ENCODE data around the gene JARID2. TPM values are rescaled to one million over a fixed set of nuclear protein-coding genes. Genes with fewer than 3 reads are reported as not detected.

Gene JARID2
- total and polyA plus RNA-seq, 7 experiments from 2014 or later, result 6.9 to 39.6 (median 24.1) TPM

- peaks cover 39 to 43% of the 10 kb centered on the region in 2 donors for H3K4me1 ChIP-seq (ENCODE audit: control insufficient read depth in 2 of 2, insufficient read depth in 2 of 2, low read length in 2 of 2)
- H3K27me3 Mint-ChIP-seq, result no peaks in the 10 kb centered on the region
- H3K4me3 Mint-ChIP-seq, result peak overlapping the region in 2 of 10 donors; percentile 25 to 29
- no peak overlapping the region for H3K27ac ChIP-seq (ENCODE audit: low read depth, low read length)
- H3K27ac Mint-ChIP-seq, result peak overlapping the region in 4 of 9 donors; percentile 29 to 70 (median 62)
- intact Hi-C loops (cut with micrococcal nuclease), result loop anchor here in 1 of 2 donors (5.0 kb wide), 1 partner anchor 95 kb away; no protein-coding TSS in a partner anchor
- H3K9me3 Mint-ChIP-seq, result peaks cover 0 to 5% (median 0%) of the 10 kb centered on the region in 11 donors
- no peaks in the 10 kb centered on the region for H3K36me3 ChIP-seq (ENCODE audit: control insufficient read depth in 2 of 3, insufficient read depth in 3 of 3, low read length in 3 of 3)
- DNase-seq, result no peak
- peaks cover 0 to 21% (median 0%) of the 10 kb centered on the region in 5 donors for H3K36me3 Mint-ChIP-seq
- no peaks in the 10 kb centered on the region for H3K9me3 ChIP-seq (ENCODE audit: control insufficient read depth in 2 of 3, low read length in 3 of 3)
- H3K27me3 ChIP-seq (ENCODE audit: control insufficient read depth in 2 of 2, insufficient read depth in 2 of 2, low read length in 2 of 2), result no peaks in the 10 kb centered on the region
- H3K4me1 Mint-ChIP-seq, result peaks cover 70 to 94% (median 91%) of the 10 kb centered on the region in 7 donors
- no peak for ATAC-seq
- H3K4me3 ChIP-seq (ENCODE audit: low read length), result no peak overlapping the region
- POLR2A ChIA-PET, result no interaction called here
- CTCF ChIA-PET, result no interaction called here
These were observed 191.3 kb downstream of the JARID2 start for GRCh38 chr6:15437090-15437635.

DNA sequence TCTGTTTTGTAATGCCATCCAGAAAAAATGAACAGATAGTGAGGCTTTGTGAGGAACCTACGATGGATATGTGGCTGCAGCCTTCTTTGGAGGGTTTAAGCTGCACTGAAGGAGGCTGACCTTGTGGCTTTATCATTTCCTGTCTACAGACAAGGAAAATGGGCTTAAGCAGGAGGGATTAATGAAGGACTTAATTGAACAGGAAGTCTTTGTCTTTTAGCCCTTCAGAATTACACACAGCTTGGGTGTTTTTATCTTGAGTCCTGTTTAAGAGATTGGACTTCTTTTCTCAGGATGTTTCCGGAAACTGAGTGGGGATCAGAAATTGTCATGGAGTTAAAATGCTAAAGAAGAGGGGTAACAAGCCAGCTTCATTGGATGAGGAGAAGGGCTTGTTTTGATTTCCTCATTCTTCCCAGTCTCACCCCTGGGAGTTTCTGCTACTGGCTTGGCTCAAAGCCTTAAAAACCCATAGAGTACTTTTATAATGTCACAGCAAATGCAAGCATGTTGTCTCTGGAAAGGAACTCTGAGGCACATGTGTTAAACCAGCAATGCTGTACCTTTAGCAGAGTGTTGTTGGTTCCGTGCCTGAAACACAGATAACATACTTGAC lies 193.6 kb downstream of the JARID2 start:
- POLR2A ChIA-PET, result interaction anchor here (0.8 to 1.8 kb wide), 2 partner anchors 192 to 194 kb away, joined by 4 to 5 read pairs; partner anchors contain the start of gene JARID2
- DNase-seq (no peak), ATAC-seq (no peak)
- Mint-ChIP-seq H3K9me3 (peaks cover 0 to 5% (median 0%) of the 10 kb centered on the region in 11 donors), H3K36me3 (peaks cover 0 to 18% (median 0%) of the 10 kb centered on the region in 5 donors), H3K27ac (peak overlapping the region; percentile 29 to 83 (median 52)), H3K4me1 (peaks cover 53 to 87% (median 75%) of the 10 kb centered on the region in 7 donors), H3K27me3 (no peaks in the 10 kb centered on the region), H3K4me3 (peak overlapping the region in 5 of 10 donors; percentile 8 to 44 (median 22))
- intact Hi-C loops (cut with micrococcal nuclease), result loop anchor here (2.0 to 10.0 kb wide), 5 partner anchors 41 to 1229 kb away; partner anchors contain the start of gene JARID2 (in 1 of the 2)
- H3K4me1 ChIP-seq (ENCODE audit: control insufficient read depth in 2 of 2, insufficient read depth in 2 of 2, low read length in 2 of 2), result peaks cover 17 to 21% of the 10 kb centered on the region in 2 donors
- CTCF ChIA-PET, result interaction anchor here (1.1 to 1.2 kb wide), 2 partner anchors 192 to 1310 kb away, joined by 3 to 4 read pairs; no protein-coding TSS in a partner anchor
- H3K9me3 ChIP-seq (ENCODE audit: control insufficient read depth in 2 of 3, low read length in 3 of 3), result no peaks in the 10 kb centered on the region
- no peak overlapping the region for H3K4me3 ChIP-seq (ENCODE audit: low read length)
- H3K36me3 ChIP-seq (ENCODE audit: control insufficient read depth in 2 of 3, insufficient read depth in 3 of 3, low read length in 3 of 3), result no peaks in the 10 kb centered on the region
- peak overlapping the region; percentile 3 for H3K27ac ChIP-seq (ENCODE audit: low read depth, low read length)
- H3K27me3 ChIP-seq (ENCODE audit: control insufficient read depth in 2 of 2, insufficient read depth in 2 of 2, low read length in 2 of 2), result no peaks in the 10 kb centered on the region

DNA sequence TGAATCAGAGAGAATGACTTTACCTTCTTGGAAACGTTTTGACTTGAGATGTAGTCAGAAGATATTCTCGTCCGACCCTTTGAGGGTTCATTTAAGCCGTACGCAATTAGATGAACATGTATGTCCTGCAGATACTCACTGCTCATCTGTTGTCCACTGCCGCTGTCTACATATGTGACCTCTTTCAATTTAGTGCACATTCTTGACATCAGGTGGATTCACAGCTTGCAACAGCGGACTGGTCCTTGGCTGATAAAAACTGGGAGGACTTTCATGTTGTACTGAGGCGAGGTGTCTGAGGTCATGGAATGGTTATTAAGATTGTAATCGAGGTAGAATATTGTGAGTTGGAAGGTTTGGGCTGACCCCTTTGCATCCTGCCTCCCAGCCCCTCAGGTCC lies 194.2 kb downstream of the JARID2 start:
- peaks cover 53 to 86% (median 74%) of the 10 kb centered on the region in 7 donors for H3K4me1 Mint-ChIP-seq
- H3K4me1 ChIP-seq (ENCODE audit: control insufficient read depth in 2 of 2, insufficient read depth in 2 of 2, low read length in 2 of 2), result peaks cover 14 to 20% of the 10 kb centered on the region in 2 donors
- peaks cover 0 to 2% (median 0%) of the 10 kb centered on the region in 11 donors for H3K9me3 Mint-ChIP-seq
- H3K36me3 Mint-ChIP-seq, result peaks cover 0 to 13% (median 0%) of the 10 kb centered on the region in 5 donors
- H3K27ac Mint-ChIP-seq, result peak overlapping the region in 7 of 9 donors; percentile 29 to 83 (median 52)
- CTCF ChIA-PET, result interaction anchor here (0.6 to 1.2 kb wide), 5 partner anchors 8 to 1311 kb away, joined by 3 to 4 read pairs (median 3); no protein-coding TSS in a partner anchor
- H3K27ac ChIP-seq (ENCODE audit: low read depth, low read length), result no peak overlapping the region
- no peak overlapping the region for H3K4me3 ChIP-seq (ENCODE audit: low read length)
- POLR2A ChIA-PET, result no interaction called here
- H3K27me3 Mint-ChIP-seq, result no peaks in the 10 kb centered on the region
- no peaks in the 10 kb centered on the region for H3K36me3 ChIP-seq (ENCODE audit: control insufficient read depth in 2 of 3, insufficient read depth in 3 of 3, low read length in 3 of 3)
- H3K4me3 Mint-ChIP-seq, result peak overlapping the region in 1 of 10 donors; percentile 42
- no peaks in the 10 kb centered on the region for H3K27me3 ChIP-seq (ENCODE audit: control insufficient read depth in 2 of 2, insufficient read depth in 2 of 2, low read length in 2 of 2)
- intact Hi-C loops (cut with micrococcal nuclease), result loop anchor here (2.0 to 10.0 kb wide), 4 partner anchors 41 to 1229 kb away; partner anchors contain the start of gene JARID2 (in 1 of the 2)
- no peaks in the 10 kb centered on the region for H3K9me3 ChIP-seq (ENCODE audit: control insufficient read depth in 2 of 3, low read length in 3 of 3)
- no peak for DNase-seq
- ATAC-seq, result no peak

GRCh38 chr6:15441215-15441868 lies 195.5 kb downstream of the JARID2 start:
- Mint-ChIP-seq H3K27ac (peak overlapping the region in 1 of 9 donors; percentile 21), H3K4me3 (peak overlapping the region in 1 of 10 donors; percentile 42), H3K27me3 (no peaks in the 10 kb centered on the region), H3K36me3 (peaks cover 0 to 6% (median 0%) of the 10 kb centered on the region in 5 donors), H3K9me3 (peaks cover 0 to under 1% (median 0%) of the 10 kb centered on the region in 11 donors), H3K4me1 (peaks cover 54 to 88% (median 74%) of the 10 kb centered on the region in 7 donors)
- H3K9me3 ChIP-seq (ENCODE audit: control insufficient read depth in 2 of 3, low read length in 3 of 3), result no peaks in the 10 kb centered on the region
- intact Hi-C loops (cut with micrococcal nuclease), result loop anchor here (1.0 to 10.0 kb wide), 7 partner anchors 19 to 1231 kb away; partner anchors contain the start of gene JARID2 (in 1 of the 2)
- DNase-seq (peak in 5 of 9 donors; percentile 36 to 55 (median 41)), ATAC-seq (peak; percentile 74)
- no peaks in the 10 kb centered on the region for H3K36me3 ChIP-seq (ENCODE audit: control insufficient read depth in 2 of 3, insufficient read depth in 3 of 3, low read length in 3 of 3)
- H3K4me3 ChIP-seq (ENCODE audit: low read length), result no peak overlapping the region
- POLR2A ChIA-PET, result no interaction called here
- H3K27ac ChIP-seq (ENCODE audit: low read depth, low read length), result no peak overlapping the region
- CTCF ChIA-PET, result interaction anchor here (1.3 kb wide), 1 partner anchor 1058 kb away, joined by 3 read pairs; no protein-coding TSS in a partner anchor
- peaks cover 14 to 20% of the 10 kb centered on the region in 2 donors for H3K4me1 ChIP-seq (ENCODE audit: control insufficient read depth in 2 of 2, insufficient read depth in 2 of 2, low read length in 2 of 2)
- H3K27me3 ChIP-seq (ENCODE audit: control insufficient read depth in 2 of 2, insufficient read depth in 2 of 2, low read length in 2 of 2), result no peaks in the 10 kb centered on the region

- CTCF ChIA-PET, result interaction anchor here (1.3 kb wide), 2 partner anchors 9 to 1058 kb away, joined by 3 to 4 read pairs; no protein-coding TSS in a partner anchor
These were observed 196.1 kb downstream of the JARID2 start for GRCh38 chr6:15441981-15442380.

DNA sequence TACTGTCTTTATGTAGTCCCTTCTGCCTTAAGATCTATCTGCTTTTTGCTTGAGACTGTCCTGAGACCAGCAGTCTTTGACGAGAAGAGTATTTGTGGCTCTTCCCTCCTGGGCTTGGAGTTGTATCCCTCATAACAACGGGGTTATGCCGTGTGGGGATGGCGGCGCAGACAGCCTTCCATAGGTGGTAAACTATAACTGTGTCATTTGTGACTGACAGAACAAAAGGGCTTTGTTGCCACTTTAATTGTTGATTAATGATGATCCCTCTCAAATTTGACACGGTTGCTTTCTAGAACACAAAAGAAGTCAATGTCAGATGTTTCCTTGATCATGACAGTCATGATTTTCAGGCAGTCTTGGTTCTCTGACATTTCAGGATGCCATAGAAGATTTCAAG lies 196.6 kb downstream of the JARID2 start:
- Histone ChIP-seq H3K27me3 (ENCODE audit: control insufficient read depth in 2 of 2, insufficient read depth in 2 of 2, low read length in 2 of 2) (no peaks in the 10 kb centered on the region), H3K27ac (ENCODE audit: low read depth, low read length) (no peak overlapping the region), H3K4me3 (ENCODE audit: low read length) (no peak overlapping the region), H3K9me3 (ENCODE audit: control insufficient read depth in 2 of 3, low read length in 3 of 3) (no peaks in the 10 kb centered on the region), H3K4me1 (ENCODE audit: control insufficient read depth in 2 of 2, insufficient read depth in 2 of 2, low read length in 2 of 2) (peaks cover 14 to 20% of the 10 kb centered on the region in 2 donors), H3K36me3 (ENCODE audit: control insufficient read depth in 2 of 3, insufficient read depth in 3 of 3, low read length in 3 of 3) (no peaks in the 10 kb centered on the region)
- ChIA-PET CTCF (interaction anchor here (1.3 kb wide), 1 partner anchor 9 kb away, joined by 4 read pairs; no protein-coding TSS in a partner anchor), POLR2A (interaction anchor here (0.8 kb wide), 1 partner anchor 170 kb away, joined by 4 read pairs; no protein-coding TSS in a partner anchor)
- Mint-ChIP-seq H3K4me1 (peaks cover 52 to 88% (median 71%) of the 10 kb centered on the region in 7 donors), H3K4me3 (no peak overlapping the region), H3K36me3 (peaks cover 0 to 2% (median 0%) of the 10 kb centered on the region in 5 donors), H3K9me3 (no peaks in the 10 kb centered on the region), H3K27ac (peak overlapping the region in 1 of 9 donors; percentile 66), H3K27me3 (no peaks in the 10 kb centered on the region)
- no peak for DNase-seq
- intact Hi-C loops (cut with micrococcal nuclease), result loop anchor here in 1 of 2 donors (10.0 kb wide), 1 partner anchor 1228 kb away; no protein-coding TSS in a partner anchor
- ATAC-seq, result no peak

More at GRCh38 chr6:15441981-15442380, 196.1 kb downstream of the JARID2 start:
- H3K36me3 ChIP-seq (ENCODE audit: control insufficient read depth in 2 of 3, insufficient read depth in 3 of 3, low read length in 3 of 3), result no peaks in the 10 kb centered on the region
- Mint-ChIP-seq H3K27me3 (no peaks in the 10 kb centered on the region), H3K9me3 (no peaks in the 10 kb centered on the region), H3K27ac (no peak overlapping the region), H3K36me3 (peaks cover 0 to 2% (median 0%) of the 10 kb centered on the region in 5 donors), H3K4me3 (no peak overlapping the region), H3K4me1 (peaks cover 52 to 88% (median 71%) of the 10 kb centered on the region in 7 donors)
- DNase-seq (no peak), ATAC-seq (no peak)
- no peak overlapping the region for H3K4me3 ChIP-seq (ENCODE audit: low read length)
- intact Hi-C loops (cut with micrococcal nuclease), result loop anchor here (1.0 to 10.0 kb wide), 7 partner anchors 20 to 1231 kb away; partner anchors contain the start of gene JARID2 (in 1 of the 2)
- no peak overlapping the region for H3K27ac ChIP-seq (ENCODE audit: low read depth, low read length)
- no peaks in the 10 kb centered on the region for H3K9me3 ChIP-seq (ENCODE audit: control insufficient read depth in 2 of 3, low read length in 3 of 3)
- no peaks in the 10 kb centered on the region for H3K27me3 ChIP-seq (ENCODE audit: control insufficient read depth in 2 of 2, insufficient read depth in 2 of 2, low read length in 2 of 2)
- POLR2A ChIA-PET, result interaction anchor here (0.8 kb wide), 1 partner anchor 170 kb away, joined by 4 read pairs; no protein-coding TSS in a partner anchor
- H3K4me1 ChIP-seq (ENCODE audit: control insufficient read depth in 2 of 2, insufficient read depth in 2 of 2, low read length in 2 of 2), result peaks cover 14 to 20% of the 10 kb centered on the region in 2 donors
